Effector CD8-positive, alpha-beta T cell (primary cell): Measurements from ENCODE around the gene DLST.

Experiments used
- DNase-seq: peaks from one replicate; lab custom pipeline; 2025; lab: John Stamatoyannopoulos, UW
- total RNA-seq, 4 experiments: gene quantifications; one replicate each; lab custom pipeline; 2026; lab: John Stamatoyannopoulos, UW

Gene DLST
- 78.5 to 102 (median 87.9) reads per million in 4 experiments for total RNA-seq

- peak; percentile 70 for DNase-seq
These were observed at the start of gene DLST for GRCh38 chr14:74881431-74882102. Gene DLST (plus strand): TSS chr14:74881916. CDS start chr14:74881954, 38 bp downstream.

GRCh38 chr14:74832849-74833248 lies 48.9 kb upstream of the DLST start:
- DNase-seq, result no peak

- DNase-seq, result no peak
These were observed 46.9 kb upstream of the DLST start for GRCh38 chr14:74834692-74835392.

DNA sequence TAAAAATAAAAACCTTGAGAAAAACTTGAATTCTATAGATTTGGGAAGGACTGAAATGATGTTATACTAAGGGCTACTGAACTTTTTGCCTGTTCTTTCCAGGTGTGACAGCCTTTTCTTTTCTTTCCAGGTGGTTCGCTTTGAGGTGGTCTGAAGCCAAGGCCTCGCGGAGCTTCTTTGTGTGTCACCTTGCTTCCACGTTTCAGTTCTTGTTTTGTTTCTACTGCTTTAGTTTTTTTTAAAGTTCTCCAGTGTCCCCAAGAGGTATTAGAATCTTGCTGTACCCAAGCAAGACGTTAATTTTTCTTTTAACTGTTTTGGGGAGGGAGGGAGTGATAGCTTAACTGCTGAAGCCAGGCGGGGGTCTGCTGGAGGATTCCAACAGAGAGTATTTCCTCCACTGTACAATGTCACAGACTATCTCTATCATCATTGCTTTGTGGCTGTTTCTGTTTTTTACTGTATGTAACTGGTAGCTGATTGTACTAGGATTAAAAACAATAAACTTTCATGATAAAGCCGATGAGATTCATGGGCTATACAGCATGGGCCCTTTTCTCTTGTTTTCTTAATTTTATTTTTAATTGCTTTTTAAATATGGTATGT lies 46.0 kb upstream of the DLST start:
- no peak for DNase-seq

GRCh38 chr14:74836251-74836960 lies 45.3 kb upstream of the DLST start:
- no peak for DNase-seq

DNA sequence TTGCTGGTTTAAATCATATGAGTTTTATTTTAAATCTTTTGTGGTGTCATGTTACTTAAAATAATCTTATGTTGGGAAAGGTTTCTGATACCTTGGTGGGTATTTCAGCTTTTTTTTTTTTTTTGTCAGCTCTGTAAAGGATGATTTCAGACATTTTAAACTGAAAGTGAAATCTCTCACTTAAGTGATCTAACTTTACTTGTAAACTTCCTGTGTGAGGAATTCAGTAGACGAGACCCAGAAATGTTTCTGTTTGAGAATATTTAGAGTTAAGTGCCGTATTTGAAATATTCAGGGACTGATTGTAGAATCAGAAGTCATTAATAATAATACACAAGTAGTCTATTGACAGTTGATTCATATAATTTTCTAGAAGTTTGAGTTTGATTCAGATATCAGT lies 43.5 kb upstream of the DLST start:
- no peak for DNase-seq

DNA sequence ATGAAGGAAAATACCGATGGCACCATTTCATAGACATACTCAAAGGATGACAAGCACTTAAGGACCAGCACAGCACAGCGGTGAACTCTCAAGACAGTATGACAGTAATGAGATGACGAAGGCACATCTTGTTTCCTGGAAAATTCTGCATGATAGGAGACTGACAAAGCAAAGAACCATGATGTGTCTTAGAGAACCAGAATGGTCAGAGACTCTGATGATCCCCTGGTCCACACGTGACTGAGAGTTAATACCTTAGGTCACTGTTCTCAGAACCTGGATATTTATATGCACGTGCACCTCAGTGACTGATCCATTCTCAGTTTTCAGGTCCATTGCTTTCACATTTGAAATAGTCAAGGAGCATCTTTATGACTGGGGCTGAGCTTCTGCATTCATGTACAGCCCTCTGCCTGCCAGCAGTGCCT lies 41.1 kb upstream of the DLST start:
- DNase-seq, result no peak

- no peak for DNase-seq
These were observed 40.2 kb upstream of the DLST start for GRCh38 chr14:74841230-74842207.

GRCh38 chr14:74843653-74844052 lies 38.1 kb upstream of the DLST start:
- DNase-seq, result no peak

DNA sequence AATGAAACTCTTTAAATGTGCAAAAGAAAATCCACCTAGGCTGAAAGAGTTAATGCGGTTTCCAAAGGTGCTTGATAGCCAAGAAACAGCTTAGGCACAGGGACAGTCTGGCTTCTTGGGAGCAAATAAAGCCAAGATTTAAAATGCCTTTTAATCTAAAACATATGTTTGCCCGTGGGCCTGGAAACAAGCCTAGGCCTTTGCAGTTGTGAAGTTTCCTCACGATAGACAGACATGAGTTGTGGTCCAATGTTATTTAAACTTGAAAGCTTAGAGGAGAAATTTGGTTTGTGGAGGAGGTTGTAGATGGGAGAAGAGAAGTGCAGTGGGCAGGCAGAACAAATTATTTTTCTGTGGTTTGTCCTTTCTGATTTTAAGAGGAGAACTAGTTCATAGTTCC lies 35.5 kb upstream of the DLST start:
- DNase-seq, result no peak

- no peak for DNase-seq
These were observed 34.6 kb upstream of the DLST start for GRCh38 chr14:74846968-74847665.

DNA sequence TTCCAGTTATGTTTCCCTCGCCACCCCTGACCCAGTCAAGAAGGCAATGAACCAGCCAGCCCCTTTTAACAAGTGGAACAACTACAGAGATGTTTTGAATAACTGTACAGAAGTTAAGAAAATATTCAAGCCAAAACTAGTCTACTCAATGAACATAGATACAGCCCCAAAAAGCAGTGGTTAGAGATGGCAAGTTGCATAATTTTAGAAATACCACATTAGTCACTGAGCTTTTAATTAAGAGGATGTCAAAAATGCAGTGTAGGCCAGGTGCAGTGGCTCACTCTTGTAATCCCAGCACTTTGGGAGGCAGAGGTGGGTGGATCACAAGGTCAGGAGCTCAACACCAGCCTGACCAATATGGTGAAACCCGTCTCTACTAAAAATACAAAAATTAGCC lies 32.9 kb upstream of the DLST start:
- DNase-seq, result no peak

DNA sequence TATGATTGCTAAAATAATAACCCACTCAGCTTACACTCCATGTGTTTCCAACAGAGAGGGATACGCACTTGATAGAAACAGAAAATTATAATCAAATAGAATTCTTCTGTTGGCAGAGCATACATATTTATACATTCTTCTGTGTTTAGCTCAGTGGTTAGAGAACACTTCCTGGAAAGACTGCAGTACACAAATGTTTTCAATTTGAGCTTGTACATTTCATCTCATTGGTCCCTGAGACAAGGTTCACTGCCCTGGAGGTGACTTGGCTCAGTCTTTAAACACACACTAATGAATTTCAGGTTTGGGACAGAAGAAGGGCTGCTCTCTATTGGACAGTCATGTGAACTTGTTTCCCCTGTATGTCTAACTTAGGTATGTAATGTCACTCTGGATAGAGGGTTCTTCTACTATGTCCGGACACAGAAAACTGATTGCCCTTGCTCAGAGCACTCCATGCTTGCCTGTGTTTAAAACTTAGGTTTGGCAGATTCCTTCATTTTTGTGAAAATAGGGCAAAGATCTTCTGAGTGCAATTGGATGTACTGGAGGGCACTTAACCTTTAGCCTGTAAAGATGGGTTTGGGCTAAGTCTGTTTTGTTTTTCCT lies 28.7 kb upstream of the DLST start:
- no peak for DNase-seq

- DNase-seq, result no peak
These were observed 28.1 kb upstream of the DLST start for GRCh38 chr14:74853581-74853980.

DNA sequence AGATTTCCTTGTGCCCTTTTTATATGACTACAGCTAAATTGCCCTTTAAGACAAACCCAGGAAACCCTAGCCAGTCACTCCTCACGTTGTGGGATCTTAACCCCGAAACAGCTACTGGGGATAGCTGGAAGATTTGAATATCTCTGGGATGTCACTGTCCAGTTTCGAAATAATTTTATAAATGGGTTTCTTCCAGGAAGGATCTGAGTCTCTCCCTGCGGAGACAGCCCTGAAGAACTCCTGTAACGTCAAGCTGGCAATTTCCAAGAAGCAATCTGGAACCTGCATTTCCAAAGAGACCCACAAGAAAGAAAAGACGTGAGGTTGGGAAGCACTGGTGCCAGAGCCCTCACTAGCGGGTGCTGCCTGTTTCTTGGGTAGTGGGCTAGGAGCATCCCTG lies 26.7 kb upstream of the DLST start:
- no peak for DNase-seq

DNA sequence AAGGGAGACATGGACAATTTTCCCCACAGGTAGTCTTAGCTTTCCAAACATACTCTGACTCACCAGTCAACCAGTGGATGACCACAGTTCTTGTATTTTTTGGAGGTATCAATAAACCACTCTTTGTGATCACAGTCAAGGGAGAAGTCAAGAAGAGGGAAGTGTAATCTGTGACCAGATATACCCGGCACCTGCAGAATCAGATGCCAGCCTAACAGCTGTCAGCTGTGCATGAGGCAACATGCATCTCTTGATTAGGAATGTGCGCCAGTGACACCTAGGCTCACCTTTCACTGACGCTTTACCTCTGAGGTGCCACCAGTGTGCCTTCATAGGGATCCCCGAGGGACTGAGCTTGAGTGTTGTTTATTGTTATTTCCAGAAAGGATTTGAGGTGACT lies 25.8 kb upstream of the DLST start:
- no peak for DNase-seq

DNA sequence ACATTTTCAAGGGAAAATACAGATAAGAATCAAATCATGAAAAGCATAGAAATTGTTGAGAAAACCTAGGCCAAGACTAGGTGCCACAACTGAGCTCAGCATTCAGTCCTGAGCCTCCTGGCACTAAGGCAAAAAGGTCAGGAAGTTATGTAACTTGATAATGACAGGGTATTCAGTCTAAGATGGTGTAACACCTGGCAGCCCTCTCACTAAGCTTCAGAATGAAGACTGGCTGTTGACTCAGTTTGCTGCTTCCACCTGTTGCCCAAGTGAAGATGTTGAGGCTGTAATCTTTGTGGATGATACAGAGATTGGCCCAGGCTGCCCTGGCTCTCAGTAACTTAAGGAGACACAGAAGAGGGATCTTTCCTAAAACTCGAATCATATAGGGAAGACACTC lies 25.4 kb upstream of the DLST start:
- no peak for DNase-seq

DNA sequence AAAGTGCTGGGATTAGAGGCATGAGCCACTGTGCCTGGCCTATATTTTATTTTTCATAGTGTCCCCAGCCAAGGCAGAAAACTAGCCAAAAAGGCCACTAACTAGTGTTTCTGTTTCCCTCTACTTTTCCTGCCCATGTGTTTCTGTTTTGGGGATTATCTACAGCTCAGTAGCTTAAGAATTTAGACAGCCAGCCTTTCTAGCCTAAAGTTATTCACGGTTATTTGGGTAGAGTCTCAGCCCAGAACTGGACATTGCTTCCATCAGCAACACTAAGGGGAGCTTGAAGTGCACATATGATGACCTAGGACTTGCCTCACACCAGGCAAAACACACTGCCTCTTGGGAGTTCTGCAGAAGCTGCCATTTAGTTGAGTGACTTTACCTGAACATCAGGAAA lies 23.7 kb upstream of the DLST start:
- no peak for DNase-seq

GRCh38 chr14:74859757-74860552 lies 21.8 kb upstream of the DLST start:
- no peak for DNase-seq
